Measurements from ENCODE around the gene RPS19.

The RPS19 gene

DNA sequence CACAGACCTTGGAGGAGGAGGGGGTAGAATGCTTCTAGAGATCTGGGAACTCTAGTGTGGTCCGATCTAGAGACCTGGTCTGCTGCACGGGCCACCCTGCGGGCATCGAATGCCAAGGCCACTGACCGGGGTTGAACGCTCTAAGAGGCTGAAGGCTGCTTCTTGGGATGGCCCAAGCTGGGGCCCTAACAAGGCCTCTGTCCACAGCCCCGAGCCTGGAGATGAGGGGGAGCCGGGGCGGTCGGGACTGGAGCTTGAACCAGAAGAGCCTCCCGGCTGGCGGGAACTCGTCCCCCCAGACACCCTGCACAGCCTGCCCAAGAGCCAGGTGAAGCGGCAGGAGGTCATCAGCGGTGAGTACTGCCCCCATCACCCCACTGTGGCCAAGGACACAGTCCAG, 38.2 kb downstream of the RPS19 start:
- H3K9me3 ChIP-seq (ENCODE audit: low read length) = no peaks in the 10 kb centered on the region
- no peaks in the 10 kb centered on the region for H3F3A ChIP-seq (ENCODE audit: insufficient read depth, low read length)
- no peaks in the 10 kb centered on the region for H3K4me1 ChIP-seq (ENCODE audit: insufficient read depth, low read length, severe bottlenecking)
- no peaks in the 10 kb centered on the region for H4K20me1 ChIP-seq (ENCODE audit: insufficient read depth, low read length)
- no peak overlapping the region for H2AFZ ChIP-seq (ENCODE audit: low read length)
- no peaks in the 10 kb centered on the region for H3K9me2 ChIP-seq (ENCODE audit: low read depth, low read length)
- H3K27me3 ChIP-seq (ENCODE audit: insufficient read depth, low read length) = no peaks in the 10 kb centered on the region
- H3K4me2 ChIP-seq (ENCODE audit: low read length) = no peak overlapping the region
- TF ChIP-seq CTCF (IDR thresholded peaks at IDR 0.05; ENCODE audit: low read length) (no peak), EZH2 (IDR thresholded peaks at IDR 0.05; ENCODE audit: borderline replicate concordance, low read length) (no peak)
- no peak overlapping the region for H3K27ac ChIP-seq (ENCODE audit: low read depth, low read length, poor library complexity, severe bottlenecking)
- no peaks in the 10 kb centered on the region for H3K79me2 ChIP-seq (ENCODE audit: insufficient read depth, low read length)
- no peak overlapping the region for H3K4me3 ChIP-seq (ENCODE audit: low read depth, low read length, poor library complexity, severe bottlenecking)
- H3K9ac ChIP-seq (ENCODE audit: low read length) = no peak overlapping the region
- H3K36me3 ChIP-seq (ENCODE audit: insufficient read depth, low read length) = peaks cover 84% of the 10 kb centered on the region

- no peaks in the 10 kb centered on the region for H3K79me2 ChIP-seq (ENCODE audit: insufficient read depth, low read length)
- H3K9me2 ChIP-seq (ENCODE audit: low read depth, low read length) = no peaks in the 10 kb centered on the region
- TF ChIP-seq EZH2 (IDR thresholded peaks at IDR 0.05; ENCODE audit: borderline replicate concordance, low read length) (no peak), CTCF (IDR thresholded peaks at IDR 0.05; ENCODE audit: low read length) (no peak)
- H2AFZ ChIP-seq (ENCODE audit: low read length) = no peak overlapping the region
- no peak overlapping the region for H3K4me3 ChIP-seq (ENCODE audit: low read depth, low read length, poor library complexity, severe bottlenecking)
- no peak overlapping the region for H3K4me2 ChIP-seq (ENCODE audit: low read length)
- no peaks in the 10 kb centered on the region for H3K4me1 ChIP-seq (ENCODE audit: insufficient read depth, low read length, severe bottlenecking)
- H3K9me3 ChIP-seq (ENCODE audit: low read length) = no peaks in the 10 kb centered on the region
- no peaks in the 10 kb centered on the region for H3F3A ChIP-seq (ENCODE audit: insufficient read depth, low read length)
- no peak overlapping the region for H3K9ac ChIP-seq (ENCODE audit: low read length)
- H3K27ac ChIP-seq (ENCODE audit: low read depth, low read length, poor library complexity, severe bottlenecking) = no peak overlapping the region
- no peaks in the 10 kb centered on the region for H4K20me1 ChIP-seq (ENCODE audit: insufficient read depth, low read length)
- H3K36me3 ChIP-seq (ENCODE audit: insufficient read depth, low read length) = peaks cover 94% of the 10 kb centered on the region
- H3K27me3 ChIP-seq (ENCODE audit: insufficient read depth, low read length) = no peaks in the 10 kb centered on the region
These were observed 41.8 kb downstream of the RPS19 start for GRCh38 chr19:41901707-41902360.

DNA sequence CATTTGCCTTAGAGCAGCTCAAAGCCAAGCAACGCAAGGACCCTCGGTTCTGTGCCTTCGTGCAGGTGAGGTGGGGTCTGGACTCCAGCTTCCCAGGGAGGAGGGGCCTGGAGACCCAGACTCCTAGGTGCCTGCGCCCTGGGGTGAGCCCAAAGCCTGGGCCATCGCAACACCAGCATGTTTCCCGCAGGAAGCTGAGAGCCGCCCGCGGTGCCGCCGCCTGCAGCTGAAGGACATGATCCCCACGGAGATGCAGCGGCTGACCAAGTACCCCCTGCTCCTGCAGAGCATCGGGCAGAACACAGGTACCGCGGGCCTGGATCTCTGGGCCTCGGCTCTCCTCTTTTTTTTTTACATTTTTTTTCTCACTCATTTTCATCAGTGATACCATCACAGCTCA, 42.5 kb downstream of the RPS19 start:
- no peak overlapping the region for H2AFZ ChIP-seq (ENCODE audit: low read length)
- H3K9me3 ChIP-seq (ENCODE audit: low read length) = no peaks in the 10 kb centered on the region
- H3K9me2 ChIP-seq (ENCODE audit: low read depth, low read length) = no peaks in the 10 kb centered on the region
- H3K27me3 ChIP-seq (ENCODE audit: insufficient read depth, low read length) = no peaks in the 10 kb centered on the region
- H3K79me2 ChIP-seq (ENCODE audit: insufficient read depth, low read length) = no peaks in the 10 kb centered on the region
- H3K27ac ChIP-seq (ENCODE audit: low read depth, low read length, poor library complexity, severe bottlenecking) = no peak overlapping the region
- no peak overlapping the region for H3K9ac ChIP-seq (ENCODE audit: low read length)
- H3K4me1 ChIP-seq (ENCODE audit: insufficient read depth, low read length, severe bottlenecking) = no peaks in the 10 kb centered on the region
- H4K20me1 ChIP-seq (ENCODE audit: insufficient read depth, low read length) = no peaks in the 10 kb centered on the region
- H3K4me2 ChIP-seq (ENCODE audit: low read length) = no peak overlapping the region
- H3F3A ChIP-seq (ENCODE audit: insufficient read depth, low read length) = no peaks in the 10 kb centered on the region
- no peak overlapping the region for H3K4me3 ChIP-seq (ENCODE audit: low read depth, low read length, poor library complexity, severe bottlenecking)
- TF ChIP-seq EZH2 (IDR thresholded peaks at IDR 0.05; ENCODE audit: borderline replicate concordance, low read length) (no peak), CTCF (IDR thresholded peaks at IDR 0.05; ENCODE audit: low read length) (no peak)
- peaks cover 96% of the 10 kb centered on the region for H3K36me3 ChIP-seq (ENCODE audit: insufficient read depth, low read length)
